Mesodermal cell (in vitro differentiated cells): ENCODE results near the gene ABCG4.

Experiments used
- H3K27ac ChIP-seq: 2 replicates; pipeline ENCODE4 v1.7.0; 2013; ENCODE audit warnings: mild to moderate bottlenecking, low read depth, low read length, moderate library complexity; ENCODE audit not compliant: severe bottlenecking
- H3K36me3 ChIP-seq: 2 replicates; pipeline ENCODE4 v1.7.1; 2013; ENCODE audit warnings: mild to moderate bottlenecking, low read length, moderate library complexity; ENCODE audit not compliant: control insufficient read depth, insufficient read depth
- H3K4me1 ChIP-seq: one replicate; pipeline ENCODE4 v1.7.1; 2013; ENCODE audit warnings: mild to moderate bottlenecking, low read length; ENCODE audit not compliant: insufficient read depth, control insufficient read depth, poor library complexity, severe bottlenecking
- H3K4me3 ChIP-seq: 2 replicates; pipeline ENCODE4 v1.7.0; 2013; ENCODE audit warnings: low read length, control low read depth, mild to moderate bottlenecking; ENCODE audit not compliant: insufficient read depth, poor library complexity, severe bottlenecking; ENCODE audit errors: extremely low read depth
- H3K9me3 ChIP-seq: 2 replicates; pipeline ENCODE4 v1.7.1; 2013; ENCODE audit warnings: mild to moderate bottlenecking, low read length, moderate library complexity; ENCODE audit not compliant: control insufficient read depth
- WGBS, 2 experiments: methylation state at CpG; one replicate each; pipeline ENCODE4 v1.1.5; 2013; ENCODE audit warnings: missing lambda C conversion rate in 2 of 2; ENCODE audit not compliant: insufficient coverage in 2 of 2; 5-methylcytosine and 5-hydroxymethylcytosine counted together

ABCG4 gene

DNA sequence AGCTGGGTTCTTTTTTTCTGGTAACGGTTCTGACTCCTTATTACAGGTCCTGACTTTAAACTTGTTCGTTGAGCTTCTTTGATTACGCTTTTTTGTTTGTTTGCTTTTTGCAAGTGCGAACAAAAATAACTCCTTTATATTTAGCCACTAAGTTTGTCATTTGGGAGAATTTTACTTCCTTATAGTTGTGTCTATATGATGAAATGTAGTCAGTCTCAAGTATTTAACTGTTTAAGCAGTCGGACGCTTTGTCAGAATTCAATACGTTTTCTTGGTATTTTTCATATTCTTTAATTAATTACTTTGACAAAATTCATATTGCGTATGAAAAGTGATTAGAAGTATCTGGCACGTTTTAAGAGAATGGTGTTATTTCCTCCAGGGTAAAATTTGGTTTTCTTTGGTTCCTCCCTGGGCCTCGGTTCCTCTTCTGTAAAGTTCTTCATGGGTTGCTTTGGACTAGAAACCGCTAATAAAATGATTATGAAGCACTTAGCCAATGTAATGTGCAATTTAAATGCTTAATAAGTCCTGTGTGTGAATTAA, 58.6 kb downstream of the ABCG4 start:
- H3K4me3 ChIP-seq = peak overlapping the region; percentile 95
- H3K36me3 ChIP-seq = no peaks in the 10 kb centered on the region
- no peak overlapping the region for H3K27ac ChIP-seq
- no peaks in the 10 kb centered on the region for H3K9me3 ChIP-seq
- no CpG with 5 or more reads among the region's 11 CpGs for WGBS, 2 experiments
- peaks cover 5% of the 10 kb centered on the region for H3K4me1 ChIP-seq

DNA sequence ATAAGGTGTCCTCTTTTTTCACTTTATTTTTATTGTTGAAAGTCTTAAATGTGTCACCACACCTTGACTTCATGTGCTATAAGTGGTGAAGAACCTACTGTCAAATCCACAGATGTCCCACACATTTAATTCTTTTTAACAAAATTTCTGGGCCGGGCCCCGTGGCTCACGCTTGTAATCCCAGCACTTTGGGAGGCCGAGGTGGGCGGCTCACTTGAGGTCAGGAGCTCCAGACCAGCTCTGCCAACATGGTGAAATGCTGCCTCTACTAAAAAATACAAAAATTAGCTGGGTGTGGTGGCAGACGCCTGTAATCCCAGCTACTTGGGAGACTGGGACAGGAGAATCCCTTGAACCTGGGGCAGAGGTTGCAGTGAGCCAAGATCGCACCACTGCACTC, 60.3 kb downstream of the ABCG4 start:
- Histone ChIP-seq H3K4me3 (no peak overlapping the region), H3K9me3 (no peaks in the 10 kb centered on the region)
- WGBS, 2 experiments = 91 to 98% methylated on average over 6 to 7 of the region's 7 CpGs

DNA sequence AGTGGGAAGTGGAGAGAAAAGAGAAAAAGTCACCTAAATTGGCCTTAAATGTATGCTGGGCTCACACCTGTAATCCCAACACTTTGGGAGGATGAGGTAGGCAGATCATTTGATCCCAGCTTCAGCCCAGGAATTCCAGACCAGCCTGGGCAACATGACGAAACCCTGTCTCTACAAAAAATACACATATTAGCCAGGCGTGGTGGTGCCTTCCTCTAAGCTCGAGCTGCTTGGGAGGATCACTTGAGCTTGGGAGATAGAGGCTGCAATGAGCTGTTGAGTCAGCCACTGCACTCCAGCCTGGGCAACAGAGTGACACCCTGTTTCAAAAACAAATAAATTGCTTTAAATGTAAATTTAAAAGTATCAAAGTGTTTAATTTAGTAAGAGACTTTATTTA, 61.2 kb downstream of the ABCG4 start:
- peaks cover 5% of the 10 kb centered on the region for H3K4me1 ChIP-seq
- no peaks in the 10 kb centered on the region for H3K9me3 ChIP-seq
- H3K36me3 ChIP-seq = no peaks in the 10 kb centered on the region
- H3K27ac ChIP-seq = no peak overlapping the region
- H3K4me3 ChIP-seq = no peak overlapping the region
- 67 to 84% methylated on average over 3 of the region's 3 CpGs for WGBS, 2 experiments

More for the DNA sequence above, 60.3 kb downstream of the ABCG4 start:
- Histone ChIP-seq H3K4me1 (peaks cover 5% of the 10 kb centered on the region), H3K36me3 (no peaks in the 10 kb centered on the region), H3K27ac (no peak overlapping the region)
